Uterus (tissue), 4 donors: ENCODE measurements around the gene HNRNPUL1. TPM values are rescaled to one million over a fixed set of nuclear protein-coding genes. Genes with fewer than 3 reads are reported as not detected.

Experiments used
- DNase-seq, 2 donors: peaks; one replicate each; pipeline ENCODE4 v3.0.0-alpha.2; 2019 to 2020
- H3K27ac ChIP-seq, 2 donors: fragments of 200-600 bp; sonication (generic); 1 replicate in 1 of 2; 2 replicates in 1 of 2; pipeline ENCODE4 v1.5.1; 2016 to 2018
- H3K27me3 ChIP-seq, 2 donors: fragments of 200-600 bp; sonication (generic); one replicate each; pipeline ENCODE4 v1.5.1; 2018 to 2019; ENCODE audit warnings: control low read depth in 1 of 2
- H3K36me3 ChIP-seq, 2 donors: fragments of 200-600 bp; sonication (generic); one replicate each; pipeline ENCODE4 v1.5.1; 2019; ENCODE audit warnings: control low read depth in 1 of 2
- H3K4me1 ChIP-seq, 2 donors: fragments of 200-600 bp; sonication (generic); one replicate each; pipeline ENCODE4 v1.5.1; 2018 to 2019; ENCODE audit warnings: control low read depth in 1 of 2
- H3K4me3 ChIP-seq, 2 donors: fragments of 200-600 bp; sonication (generic); 1 replicate in 1 of 2; 2 replicates in 1 of 2; pipeline ENCODE4 v1.5.1; 2018 to 2019; ENCODE audit warnings: mild to moderate bottlenecking in 1 of 2
- H3K9me3 ChIP-seq, 2 donors: fragments of 200-600 bp; sonication (generic); one replicate each; pipeline ENCODE4 v1.5.1; 2019; ENCODE audit warnings: control low read depth in 1 of 2
- POLR2A ChIP-seq, 2 donors: fragments of 450-650 bp; IDR thresholded peaks; one replicate each; pipeline ENCODE4 v1.6.1; 2016; ENCODE audit warnings: antibody characterized with exemption in 2 of 2, mild to moderate bottlenecking in 1 of 2, moderate library complexity in 1 of 2
- intact Hi-C: fragments of 100-400 bp; cut with DNase I; formaldehyde crosslinking; loops from one replicate; pipeline ENCODE4 v1.15.1; 2023; ENCODE audit warnings: low total_unique reads
- total RNA-seq, 4 donors: library from RNA; depleted of rRNA in 3 of 4; stranded (reverse); fragments of >200 nt in 3 of 4; gene quantifications; one replicate each; pipeline versions ENCODE4 v1.1.0 to v1.2.4, GENCODE V29; 2014 to 2023
- TF ChIP-seq, protein P1 (sequence below), 4 experiments: fragments of 200-600 bp in 2 of 4; fragments of 450-650 bp in 2 of 4; sonication (generic) in 2 of 4; IDR thresholded peaks; one replicate each; pipeline ENCODE4 v1.5.1; 2016 to 2019; ENCODE audit warnings: antibody characterized with exemption in 4 of 4, mild to moderate bottlenecking in 2 of 4, moderate library complexity in 1 of 4
- donor health status: DM: yes; HTN: yes; CAD: no.

HNRNPUL1 gene
- total RNA-seq, 4 donors from 2014 or later = 49.7 to 219 (median 87.4) TPM

DNA sequence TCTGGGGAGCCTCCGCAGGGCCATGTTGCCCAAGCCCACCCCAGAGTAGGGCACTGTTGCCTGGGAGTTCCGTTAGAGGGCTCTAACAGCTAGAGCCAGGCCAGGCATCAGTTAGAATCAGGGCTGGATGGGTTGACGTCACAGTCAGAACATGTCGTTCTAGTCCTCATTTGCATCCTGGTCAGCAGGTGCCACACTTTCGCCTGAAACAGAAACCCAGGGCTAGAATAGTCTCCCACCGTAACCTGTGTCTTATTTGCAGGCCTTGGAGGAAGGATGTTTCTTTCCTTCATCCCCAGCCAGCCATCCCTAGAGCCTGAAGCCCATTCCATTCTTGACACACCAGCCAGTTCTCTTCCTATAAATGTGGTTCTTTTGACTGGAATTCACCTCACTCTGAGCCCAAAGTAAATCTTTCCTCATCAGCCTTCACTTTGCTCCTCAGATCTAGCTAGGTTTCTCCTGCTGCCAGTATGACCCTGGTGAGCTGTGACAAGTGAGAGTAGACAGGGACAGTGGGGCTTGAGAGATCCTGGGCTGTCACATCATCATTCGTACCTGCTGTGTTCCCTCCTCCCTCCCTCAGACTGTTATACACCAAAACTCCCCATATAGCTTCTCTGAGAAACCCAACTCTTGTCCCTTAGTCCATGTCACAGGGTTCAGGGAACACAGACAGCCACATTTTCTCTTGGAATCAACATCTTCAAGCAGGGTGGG, 33.6 kb downstream of the HNRNPUL1 start:
- Histone ChIP-seq H3K4me3 (no peak overlapping the region), H3K9me3 (no peaks in the 10 kb centered on the region), H3K36me3 (no peaks in the 10 kb centered on the region), H3K27me3 (no peaks in the 10 kb centered on the region), H3K4me1 (peaks cover 0 to 22% of the 10 kb centered on the region in 2 donors), H3K27ac (peak overlapping the region; percentile 33 to 69)
- intact Hi-C loops = no loop called here
- no peak for DNase-seq
- TF ChIP-seq, protein P1, sequence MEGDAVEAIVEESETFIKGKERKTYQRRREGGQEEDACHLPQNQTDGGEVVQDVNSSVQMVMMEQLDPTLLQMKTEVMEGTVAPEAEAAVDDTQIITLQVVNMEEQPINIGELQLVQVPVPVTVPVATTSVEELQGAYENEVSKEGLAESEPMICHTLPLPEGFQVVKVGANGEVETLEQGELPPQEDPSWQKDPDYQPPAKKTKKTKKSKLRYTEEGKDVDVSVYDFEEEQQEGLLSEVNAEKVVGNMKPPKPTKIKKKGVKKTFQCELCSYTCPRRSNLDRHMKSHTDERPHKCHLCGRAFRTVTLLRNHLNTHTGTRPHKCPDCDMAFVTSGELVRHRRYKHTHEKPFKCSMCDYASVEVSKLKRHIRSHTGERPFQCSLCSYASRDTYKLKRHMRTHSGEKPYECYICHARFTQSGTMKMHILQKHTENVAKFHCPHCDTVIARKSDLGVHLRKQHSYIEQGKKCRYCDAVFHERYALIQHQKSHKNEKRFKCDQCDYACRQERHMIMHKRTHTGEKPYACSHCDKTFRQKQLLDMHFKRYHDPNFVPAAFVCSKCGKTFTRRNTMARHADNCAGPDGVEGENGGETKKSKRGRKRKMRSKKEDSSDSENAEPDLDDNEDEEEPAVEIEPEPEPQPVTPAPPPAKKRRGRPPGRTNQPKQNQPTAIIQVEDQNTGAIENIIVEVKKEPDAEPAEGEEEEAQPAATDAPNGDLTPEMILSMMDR (IDR thresholded peaks at IDR 0.05) = no peak
- no peak for TF ChIP-seq POLR2A (IDR thresholded peaks at IDR 0.05)

DNA sequence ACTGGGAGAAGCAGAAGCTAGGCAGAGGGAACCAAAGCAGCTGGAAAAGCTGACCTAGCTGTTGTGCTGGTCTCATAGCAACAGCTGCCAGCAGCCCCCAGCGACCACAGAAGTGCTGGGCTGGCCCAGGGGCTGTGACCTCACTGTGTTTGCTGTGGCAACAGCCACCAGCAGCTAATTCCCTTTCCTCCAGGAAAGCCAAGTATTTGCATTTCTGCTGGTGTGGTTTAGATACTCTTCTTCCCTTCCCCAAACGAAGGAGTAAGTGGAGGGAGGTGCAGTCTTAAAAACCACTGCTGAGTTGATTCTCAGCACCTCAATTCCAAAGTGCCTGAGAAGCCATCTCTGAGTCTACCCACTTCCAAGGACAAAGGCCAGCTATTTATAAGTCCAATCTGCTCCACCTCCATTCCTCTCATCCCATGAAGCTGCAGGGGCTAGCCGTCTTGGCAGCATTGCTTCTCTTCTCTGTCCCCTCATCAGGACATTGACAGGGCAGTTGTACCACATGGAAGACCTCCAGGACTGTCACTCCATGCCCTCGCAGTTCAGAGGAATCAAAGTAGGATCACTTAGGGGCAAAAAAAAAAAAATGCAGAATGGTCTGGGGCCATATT, 34.3 kb downstream of the HNRNPUL1 start:
- Histone ChIP-seq H3K36me3 (no peaks in the 10 kb centered on the region), H3K4me3 (no peak overlapping the region), H3K27ac (peak overlapping the region; percentile 33 to 69), H3K9me3 (no peaks in the 10 kb centered on the region), H3K4me1 (peaks cover 0 to 22% of the 10 kb centered on the region in 2 donors), H3K27me3 (no peaks in the 10 kb centered on the region)
- peak in 1 of 2 donors; percentile 46 for DNase-seq
- intact Hi-C loops = no loop called here
- TF ChIP-seq, protein P1 (IDR thresholded peaks at IDR 0.05) = no peak
- TF ChIP-seq POLR2A (IDR thresholded peaks at IDR 0.05) = no peak

DNA sequence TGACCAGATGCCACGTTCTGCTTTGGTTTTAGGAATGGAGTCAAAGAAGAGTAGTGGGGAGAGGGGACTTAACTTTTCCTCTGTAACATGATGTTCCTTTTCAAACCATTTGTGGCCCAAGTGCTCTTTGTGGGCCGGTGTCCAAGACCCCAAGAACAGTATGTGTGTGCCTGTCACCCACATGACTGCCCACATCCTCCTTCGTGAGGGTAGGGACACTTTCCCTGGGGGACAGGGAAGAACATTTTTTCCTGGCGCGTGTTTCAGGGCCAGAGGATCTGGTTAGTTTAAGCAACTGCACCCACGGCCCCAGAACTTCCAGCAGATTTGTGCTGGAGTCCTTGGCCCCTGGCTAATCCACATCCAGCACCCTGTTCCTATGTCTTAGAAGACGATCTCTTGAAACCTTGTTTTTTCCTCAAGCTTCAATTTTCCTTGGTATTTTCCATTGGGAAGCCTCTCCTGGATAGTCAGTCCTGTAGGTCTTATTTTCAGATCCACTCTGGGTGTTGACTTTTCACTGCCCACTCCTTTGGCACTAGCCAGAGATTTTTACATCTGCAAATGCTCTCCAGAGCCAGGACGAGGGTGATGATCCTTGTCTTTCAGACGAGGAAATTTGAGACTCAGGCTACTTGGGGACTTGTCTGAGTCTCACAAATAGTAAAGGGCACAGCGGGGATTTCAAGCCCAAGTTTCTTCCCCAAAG, 35.0 kb downstream of the HNRNPUL1 start:
- H3K4me1 ChIP-seq = peaks cover 0 to 22% of the 10 kb centered on the region in 2 donors
- peak overlapping the region; percentile 33 to 69 for H3K27ac ChIP-seq
- no peaks in the 10 kb centered on the region for H3K27me3 ChIP-seq
- H3K36me3 ChIP-seq = no peaks in the 10 kb centered on the region
- intact Hi-C loops = no loop called here
- TF ChIP-seq POLR2A (IDR thresholded peaks at IDR 0.05) = no peak
- H3K4me3 ChIP-seq = no peak overlapping the region
- DNase-seq = no peak
- H3K9me3 ChIP-seq = no peaks in the 10 kb centered on the region

DNA sequence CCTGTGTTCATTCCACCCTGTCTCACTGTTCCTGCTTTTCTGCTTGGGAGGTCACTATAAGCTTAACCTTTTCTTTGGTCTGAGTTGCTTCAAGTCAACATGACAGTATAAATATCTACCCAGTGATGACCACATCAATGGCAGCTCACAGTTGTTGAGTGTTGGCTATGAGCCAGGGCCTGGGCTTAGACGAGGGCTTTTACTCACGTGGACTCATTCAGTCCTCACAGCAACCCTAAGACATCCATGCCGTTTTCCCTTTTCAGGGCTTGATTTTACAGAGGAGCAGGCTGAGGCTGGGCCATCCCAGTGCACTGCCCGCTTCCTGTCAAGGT, 35.5 kb downstream of the HNRNPUL1 start:
- Histone ChIP-seq H3K36me3 (no peaks in the 10 kb centered on the region), H3K9me3 (no peaks in the 10 kb centered on the region)

DNA sequence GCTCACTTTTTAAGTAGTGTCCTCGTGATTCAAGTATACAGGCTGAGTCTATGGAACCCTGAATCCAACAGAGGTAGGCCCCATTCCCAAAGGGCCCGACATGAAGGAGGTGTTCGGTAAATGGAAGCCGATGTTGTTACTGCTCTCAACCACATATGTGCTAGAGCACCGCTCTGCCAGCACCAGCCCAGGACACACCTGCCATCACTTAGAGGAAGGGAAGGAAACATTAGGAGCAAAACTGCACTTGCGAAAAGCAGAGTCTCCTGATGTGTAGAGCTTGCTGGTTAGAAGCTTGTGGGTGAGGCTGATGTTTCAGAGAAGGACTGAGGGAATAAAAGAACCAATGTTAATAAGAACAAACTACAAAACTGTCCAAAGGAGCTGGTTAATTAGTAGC, 36.4 kb downstream of the HNRNPUL1 start:
- Histone ChIP-seq H3K9me3 (no peaks in the 10 kb centered on the region), H3K36me3 (no peaks in the 10 kb centered on the region), H3K27me3 (no peaks in the 10 kb centered on the region), H3K4me1 (peaks cover 0 to 22% of the 10 kb centered on the region in 2 donors), H3K4me3 (no peak overlapping the region), H3K27ac (peak overlapping the region in 1 of 2 donors; percentile 69)
- TF ChIP-seq, protein P1 (IDR thresholded peaks at IDR 0.05) = no peak
- no peak for TF ChIP-seq POLR2A (IDR thresholded peaks at IDR 0.05)
- DNase-seq = no peak
- intact Hi-C loops = no loop called here

More for the DNA sequence above, 35.5 kb downstream of the HNRNPUL1 start:
- H3K27me3 ChIP-seq = no peaks in the 10 kb centered on the region
- peak overlapping the region; percentile 26 to 69 for H3K27ac ChIP-seq
- TF ChIP-seq, protein P1 (IDR thresholded peaks at IDR 0.05) = no peak
- TF ChIP-seq POLR2A (IDR thresholded peaks at IDR 0.05) = no peak
- H3K4me3 ChIP-seq = no peak overlapping the region
- intact Hi-C loops = no loop called here
- DNase-seq = peak; percentile 37 to 51
- H3K4me1 ChIP-seq = peaks cover 0 to 22% of the 10 kb centered on the region in 2 donors
